AG04450 (cell line): ENCODE measurements around the gene PRG3. TPM values are rescaled to one million over a fixed set of nuclear protein-coding genes. Genes with fewer than 3 reads are reported as not detected.

Source experiments
- CTCF ChIA-PET: fragments of 300-600, 350-600 bp; formaldehyde crosslinking; extraction: SDS; loops from one replicate; lab custom pipeline; 2022; ENCODE audit warnings: antibody characterized with exemption, inconsistent platforms; lab: Charles Lee
- POLR2A ChIA-PET: fragments of 350-600 bp; formaldehyde crosslinking; extraction: SDS; loops from one replicate; lab custom pipeline; 2021; ENCODE audit warnings: antibody characterized with exemption, inconsistent platforms; lab: Yijun Ruan, JAX
- DNase-seq: peaks from one replicate; pipeline ENCODE4 v3.0.0-alpha.2; 2011; ENCODE audit warnings: low read depth, low spot score
- H3K27ac ChIP-seq: one replicate; pipeline ENCODE4 v1.5.1; 2012; ENCODE audit warnings: low read depth, low read length, control low read depth
- H3K27me3 ChIP-seq: one replicate; pipeline ENCODE4 v1.6.0; 2012; ENCODE audit warnings: low read length; ENCODE audit not compliant: control insufficient read depth, insufficient read depth
- H3K4me3 ChIP-seq: 2 replicates; pipeline ENCODE4 v1.5.1; 2011; ENCODE audit warnings: mild to moderate bottlenecking, low read depth, low read length, control low read depth
- H3K9me3 ChIP-seq: 2 replicates; pipeline ENCODE4 v1.5.1; 2012; ENCODE audit warnings: low read length; ENCODE audit not compliant: control insufficient read depth, insufficient read depth
- polyA plus RNA-seq: library from polyadenylated mRNA; depleted of rRNA; stranded (reverse); fragments of >200 nt; gene quantifications from 2 replicates; pipeline ENCODE4 v1.2.3, GENCODE V29; 2011
- TF ChIP-seq, protein P1 (sequence below): IDR thresholded peaks from 2 replicates; pipeline ENCODE4 v1.5.1; 2011; ENCODE audit warnings: low read depth, low read length, control low read depth, inconsistent platforms

PRG3 gene
- polyA plus RNA-seq, 1 experiment: not detected

DNA sequence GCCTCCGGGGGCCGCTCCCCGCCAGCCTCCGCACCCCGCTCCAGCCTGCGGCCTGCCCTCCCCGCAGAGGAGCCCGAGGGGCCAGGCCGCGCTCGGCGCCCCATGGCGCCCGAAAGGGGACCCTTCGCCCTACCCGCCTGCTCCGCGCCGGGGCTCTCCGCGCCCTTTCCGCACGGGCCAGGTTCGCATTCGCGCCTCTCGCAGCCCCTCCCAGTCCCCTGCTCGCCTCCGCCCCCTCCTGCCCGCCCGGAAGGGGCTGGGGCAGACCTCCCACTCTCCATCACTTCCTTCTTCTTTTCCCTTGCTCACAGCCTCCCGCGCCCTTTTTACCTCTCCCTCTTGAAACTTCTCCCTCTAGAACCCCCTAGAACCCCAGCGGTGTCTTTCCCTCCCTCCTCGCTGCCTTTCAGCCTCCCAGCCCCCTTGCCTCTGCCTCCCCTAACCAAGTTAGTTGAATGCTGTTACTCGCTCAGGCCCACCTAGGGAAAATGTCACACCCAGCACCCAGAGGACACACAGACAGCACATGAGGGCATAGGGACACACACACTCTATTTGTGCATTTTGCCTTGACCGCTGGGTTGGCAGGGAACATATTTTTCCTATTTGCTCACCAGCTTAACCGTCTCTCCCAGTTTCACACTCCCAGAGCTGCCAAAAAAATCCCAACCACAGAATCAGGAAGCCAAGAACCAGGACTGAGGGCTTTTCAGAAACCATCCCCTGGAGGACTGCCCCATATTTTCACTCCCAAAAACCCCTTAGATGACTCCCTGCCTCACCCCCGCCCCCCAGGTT, 46.2 kb upstream of the PRG3 start, which contains the start of gene SLC43A3:
TSS of gene SLC43A3 (minus strand) at position 193 of the 798 bp plus-strand sequence. CDS start 949 bp downstream, outside the sequence.
- Histone ChIP-seq H3K27ac (peak within 1 kb of the TSS; percentile 91), H3K4me3 (peak within 1 kb of the TSS; percentile 60), H3K27me3 (no peaks in the 10 kb centered on the region), H3K9me3 (no peaks in the 10 kb centered on the region)
- POLR2A ChIA-PET: interaction anchor here (0.7 kb wide), 2 partner anchors 32 to 102 kb away, joined by 3 to 13 read pairs; no protein-coding TSS in a partner anchor
- no peak for DNase-seq
- CTCF ChIA-PET: interaction anchor here (0.6 to 2.6 kb wide), 6 partner anchors 30 to 100 kb away, joined by 3 to 30 read pairs (median 6); partner anchors contain the start of gene RTN4RL2
- TF ChIP-seq, protein P1, sequence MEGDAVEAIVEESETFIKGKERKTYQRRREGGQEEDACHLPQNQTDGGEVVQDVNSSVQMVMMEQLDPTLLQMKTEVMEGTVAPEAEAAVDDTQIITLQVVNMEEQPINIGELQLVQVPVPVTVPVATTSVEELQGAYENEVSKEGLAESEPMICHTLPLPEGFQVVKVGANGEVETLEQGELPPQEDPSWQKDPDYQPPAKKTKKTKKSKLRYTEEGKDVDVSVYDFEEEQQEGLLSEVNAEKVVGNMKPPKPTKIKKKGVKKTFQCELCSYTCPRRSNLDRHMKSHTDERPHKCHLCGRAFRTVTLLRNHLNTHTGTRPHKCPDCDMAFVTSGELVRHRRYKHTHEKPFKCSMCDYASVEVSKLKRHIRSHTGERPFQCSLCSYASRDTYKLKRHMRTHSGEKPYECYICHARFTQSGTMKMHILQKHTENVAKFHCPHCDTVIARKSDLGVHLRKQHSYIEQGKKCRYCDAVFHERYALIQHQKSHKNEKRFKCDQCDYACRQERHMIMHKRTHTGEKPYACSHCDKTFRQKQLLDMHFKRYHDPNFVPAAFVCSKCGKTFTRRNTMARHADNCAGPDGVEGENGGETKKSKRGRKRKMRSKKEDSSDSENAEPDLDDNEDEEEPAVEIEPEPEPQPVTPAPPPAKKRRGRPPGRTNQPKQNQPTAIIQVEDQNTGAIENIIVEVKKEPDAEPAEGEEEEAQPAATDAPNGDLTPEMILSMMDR: no peak

DNA sequence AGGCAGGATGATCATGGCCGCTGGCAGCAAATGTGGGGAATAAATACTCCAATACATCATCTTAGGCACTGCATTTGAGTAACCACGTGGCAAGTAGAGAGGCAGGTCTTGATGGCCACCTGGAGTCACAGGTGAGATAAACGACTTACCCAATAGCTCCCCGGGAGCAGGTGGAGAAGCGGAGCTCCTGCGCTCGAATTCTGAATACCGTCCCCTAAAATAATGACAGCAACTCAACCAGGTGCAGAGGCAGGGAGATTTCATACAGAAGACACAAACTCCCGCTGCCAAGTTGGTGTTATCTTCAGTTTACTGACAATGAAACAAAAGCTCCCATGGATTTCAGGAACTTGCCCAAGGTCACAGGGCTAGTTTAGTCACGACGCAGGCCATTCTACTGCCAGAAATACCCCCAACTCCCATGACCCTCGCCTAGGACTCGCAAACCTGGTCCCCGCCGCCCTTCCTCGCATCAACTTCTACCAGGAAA, 45.5 kb upstream of the PRG3 start:
- Histone ChIP-seq H3K27ac (peak overlapping the region; percentile 91), H3K27me3 (no peaks in the 10 kb centered on the region), H3K9me3 (no peaks in the 10 kb centered on the region), H3K4me3 (peak overlapping the region; percentile 60)
- CTCF ChIA-PET: interaction anchor here (0.6 to 2.6 kb wide), 4 partner anchors 31 to 101 kb away, joined by 3 to 30 read pairs (median 8); partner anchors contain the start of gene RTN4RL2
- POLR2A ChIA-PET: interaction anchor here (0.6 kb wide), 1 partner anchor 49 kb away, joined by 4 read pairs; no protein-coding TSS in a partner anchor
- TF ChIP-seq, protein P1: no peak
- DNase-seq: no peak

DNA sequence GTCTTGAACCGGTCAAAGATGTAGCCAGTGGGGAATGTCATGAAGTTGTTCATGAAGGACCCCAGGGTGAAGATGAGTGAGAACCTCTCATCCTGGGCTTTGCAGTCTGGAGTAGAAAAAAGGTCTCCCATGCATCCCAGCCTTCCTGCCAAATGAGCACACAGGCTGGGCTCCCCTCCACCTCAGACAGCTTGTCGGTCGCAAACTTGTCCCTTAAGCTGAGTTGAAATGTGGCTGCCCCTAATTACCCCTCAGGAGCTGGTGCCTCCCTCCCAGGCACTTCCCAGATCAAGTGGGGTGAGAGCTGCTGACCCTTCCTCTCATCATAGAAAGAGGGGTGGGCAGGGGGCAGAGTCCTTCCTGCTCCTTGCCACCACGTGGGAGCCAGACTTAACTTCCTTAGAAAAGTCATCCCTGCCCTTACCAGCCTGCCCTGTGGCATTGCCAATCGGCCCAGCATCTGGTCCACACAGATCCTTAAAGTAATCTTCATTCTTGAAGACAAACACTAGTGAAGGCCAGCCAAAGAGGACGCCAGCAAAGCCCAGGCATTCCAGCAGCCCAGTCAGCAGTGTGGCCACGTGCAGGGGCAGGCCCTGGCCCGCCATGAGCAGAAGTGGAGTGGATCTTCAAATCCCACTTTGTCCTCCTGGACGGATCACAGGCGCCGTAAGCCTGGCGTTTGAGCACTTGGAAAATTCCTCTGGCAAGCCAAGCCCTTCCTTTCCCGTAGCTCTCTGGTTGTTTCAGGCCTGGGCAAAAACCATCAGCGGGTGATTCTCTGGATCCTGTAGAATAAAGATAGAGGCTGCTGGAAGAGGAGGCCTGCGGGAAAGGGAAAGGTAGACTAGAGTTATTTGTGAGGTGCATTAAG, 44.9 kb upstream of the PRG3 start:
- CTCF ChIA-PET: interaction anchor here (1.0 to 2.6 kb wide), 4 partner anchors 32 to 101 kb away, joined by 3 to 30 read pairs (median 5); partner anchors contain the start of gene RTN4RL2
- Histone ChIP-seq H3K27ac (peak overlapping the region; percentile 49), H3K4me3 (peak overlapping the region; percentile 60), H3K27me3 (no peaks in the 10 kb centered on the region), H3K9me3 (no peaks in the 10 kb centered on the region)
- POLR2A ChIA-PET: interaction anchor here (0.6 kb wide), 1 partner anchor 49 kb away, joined by 4 read pairs; no protein-coding TSS in a partner anchor
- TF ChIP-seq, protein P1: no peak
- no peak for DNase-seq

DNA sequence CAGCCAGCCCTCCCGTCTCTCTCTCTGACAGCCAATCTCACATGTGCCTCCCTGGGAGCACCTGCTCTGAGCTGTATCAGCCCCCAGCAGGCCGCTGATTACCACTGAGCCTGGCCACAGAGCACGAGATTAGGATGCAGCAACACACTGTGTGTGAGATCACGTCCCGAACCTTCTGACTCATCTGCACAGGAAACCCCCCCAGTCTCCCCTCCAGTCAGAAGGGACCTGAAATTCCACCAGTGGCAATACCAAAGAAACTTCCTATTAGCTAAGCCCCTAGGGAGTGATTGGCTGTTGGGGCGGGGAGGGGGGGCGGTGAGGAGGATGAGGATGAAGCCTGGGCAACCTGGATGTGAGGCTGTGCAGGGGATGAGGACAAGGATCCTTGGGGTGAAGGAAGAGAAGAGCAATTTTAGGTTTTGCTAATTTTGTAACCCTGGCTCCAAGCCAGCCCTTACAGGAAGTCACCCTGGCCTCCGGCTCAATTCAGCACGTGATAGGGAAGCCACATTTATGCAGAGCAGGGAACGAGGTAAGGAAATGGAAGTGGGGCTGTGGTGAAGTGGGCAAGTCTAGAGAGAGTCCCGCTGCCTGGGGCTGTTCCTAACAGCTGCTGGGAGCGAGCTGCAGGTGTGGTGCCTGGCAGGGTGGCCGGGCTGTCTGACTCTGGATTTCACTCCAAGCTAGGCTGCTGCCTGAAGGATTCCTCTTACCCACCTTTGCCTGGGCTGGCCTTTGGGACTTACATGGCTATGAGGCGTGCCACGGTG, 44.0 kb upstream of the PRG3 start:
- peak; percentile 66 for DNase-seq
- POLR2A ChIA-PET: interaction anchor here (0.8 kb wide), 1 partner anchor 50 kb away, joined by 4 read pairs; no protein-coding TSS in a partner anchor
- H3K27me3 ChIP-seq: no peaks in the 10 kb centered on the region
- TF ChIP-seq, protein P1: no peak
- H3K4me3 ChIP-seq: no peak overlapping the region; the same call in 1 of the 2 replicates
- no peaks in the 10 kb centered on the region for H3K9me3 ChIP-seq
- peak overlapping the region; percentile 49 for H3K27ac ChIP-seq
- CTCF ChIA-PET: interaction anchor here (1.0 to 1.5 kb wide), 2 partner anchors 33 to 35 kb away, joined by 3 to 4 read pairs; no protein-coding TSS in a partner anchor
